ENCODE measurements around the gene ISM1.
"Not testable (repeated sequence)": the region's sequence is repeated elsewhere in the genome, so short reads cannot be mapped to it uniquely, and the experiment has no call there.

ISM1 gene

DNA sequence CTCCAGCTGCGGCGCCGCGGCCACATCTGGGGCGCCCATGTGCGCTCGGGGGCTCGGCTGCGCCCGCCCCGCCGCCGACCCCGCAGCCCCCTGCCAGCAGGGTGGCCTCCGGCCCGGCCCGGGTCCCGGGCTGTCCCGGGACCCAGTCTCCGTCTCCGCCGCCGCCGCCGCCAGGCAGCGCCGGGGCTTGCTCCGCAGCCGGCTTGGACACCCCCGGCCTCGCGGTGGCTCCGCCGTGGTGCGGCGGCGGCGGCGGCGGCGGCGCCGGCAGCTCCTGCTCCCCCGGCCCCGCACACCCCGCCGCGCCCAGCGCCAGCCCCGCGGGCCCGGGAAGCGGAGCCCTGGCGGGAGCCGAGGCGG, 219 bp downstream of the ISM1 start:
- peak in 1 of 2 donors; percentile 2 for DNase-seq (ENCODE audit: extremely low read depth in 1 of 2, low read depth in 1 of 2)

DNA sequence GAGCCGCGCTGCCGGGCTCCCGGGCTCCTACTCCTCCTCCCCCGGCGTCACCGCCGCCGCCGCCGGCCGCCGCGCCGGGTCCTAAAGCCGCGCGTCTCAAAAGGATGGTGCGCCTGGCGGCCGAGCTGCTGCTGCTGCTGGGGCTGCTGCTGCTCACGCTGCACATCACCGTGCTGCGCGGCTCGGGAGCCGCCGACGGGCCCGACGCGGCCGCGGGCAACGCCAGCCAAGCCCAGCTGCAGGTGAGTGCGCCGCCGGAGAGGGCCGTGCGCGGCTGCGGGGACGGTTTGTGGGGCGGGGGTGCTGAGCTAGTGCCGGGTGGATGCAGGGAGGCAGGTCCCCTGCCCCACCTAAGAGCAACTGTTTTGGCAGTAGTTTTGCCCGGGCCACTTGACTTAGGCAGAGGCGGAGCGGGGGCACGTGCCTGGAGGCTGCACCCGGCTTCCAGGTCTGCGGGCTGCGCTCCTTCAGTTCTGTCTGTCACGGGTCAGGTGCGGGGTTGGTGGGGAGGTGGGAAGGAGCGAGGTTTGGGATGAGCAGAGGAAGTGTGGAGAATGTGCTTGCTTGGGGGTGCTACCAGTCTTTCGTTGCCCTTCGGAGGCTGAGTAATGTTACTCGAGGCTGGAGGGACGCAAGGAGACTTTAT, 722 bp downstream of the ISM1 start:
- peak in 1 of 2 donors; percentile 33 for DNase-seq (ENCODE audit: extremely low read depth in 1 of 2, low read depth in 1 of 2)

DNA sequence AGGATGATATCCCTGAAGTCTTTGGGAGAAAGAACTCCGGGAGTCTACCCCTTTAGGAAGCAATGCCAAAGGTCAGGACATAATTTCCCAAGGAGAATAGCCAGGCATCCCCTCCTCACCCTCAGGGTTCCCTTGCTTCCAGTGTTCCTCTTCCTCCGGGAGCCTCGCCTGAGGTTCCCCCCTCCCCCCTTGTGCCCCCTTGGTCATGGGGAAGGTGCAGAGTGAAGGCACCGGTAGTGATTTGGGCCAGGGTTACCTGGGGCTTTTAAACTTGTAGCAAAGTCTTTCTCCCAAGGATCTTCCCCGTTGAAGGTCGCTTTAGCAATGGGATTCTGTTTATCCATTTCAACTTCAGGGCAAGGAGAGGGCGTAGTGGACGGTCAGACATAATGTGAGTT, 1.2 kb downstream of the ISM1 start:
- DNase-seq (ENCODE audit: extremely low read depth in 1 of 2, low read depth in 1 of 2) = no peak

DNA sequence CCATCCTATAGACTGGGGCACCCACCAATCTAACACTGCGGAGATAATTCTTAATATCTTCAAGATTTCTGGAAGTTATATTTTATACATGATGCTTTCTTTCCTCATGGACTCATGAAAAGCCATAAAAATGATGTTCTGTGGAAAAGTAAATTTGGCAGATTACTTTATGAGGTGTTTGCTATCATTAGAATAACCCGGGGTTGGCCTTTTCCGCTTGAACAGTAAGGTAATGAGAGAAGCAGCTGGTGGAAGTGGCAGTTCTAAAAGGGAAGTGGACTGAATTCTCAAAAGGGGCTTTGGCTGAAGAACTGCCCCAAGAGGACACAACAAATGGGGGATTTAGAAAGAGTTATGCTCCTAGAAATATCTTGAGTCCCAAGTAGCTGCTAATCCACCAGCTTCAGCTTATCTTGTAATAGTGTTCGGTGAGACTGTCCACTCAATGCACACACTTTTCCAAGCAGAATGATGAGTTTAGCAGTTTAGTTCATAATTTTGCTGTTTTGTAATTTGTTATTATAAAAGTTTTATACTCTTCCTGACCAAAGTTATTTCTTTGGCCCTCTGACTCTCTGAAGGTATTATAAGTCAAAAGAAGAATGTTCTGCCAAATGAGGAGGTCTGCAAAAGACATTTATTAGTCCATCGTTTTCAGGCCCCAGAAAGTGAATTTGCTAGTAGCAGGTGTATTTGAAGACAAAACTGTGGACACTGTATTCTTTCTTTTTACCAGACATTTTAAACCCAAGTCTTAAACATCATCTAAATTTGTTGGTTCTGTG, 2.9 kb downstream of the ISM1 start:
- DNase-seq (ENCODE audit: extremely low read depth in 1 of 2, low read depth in 1 of 2) = no peak

DNA sequence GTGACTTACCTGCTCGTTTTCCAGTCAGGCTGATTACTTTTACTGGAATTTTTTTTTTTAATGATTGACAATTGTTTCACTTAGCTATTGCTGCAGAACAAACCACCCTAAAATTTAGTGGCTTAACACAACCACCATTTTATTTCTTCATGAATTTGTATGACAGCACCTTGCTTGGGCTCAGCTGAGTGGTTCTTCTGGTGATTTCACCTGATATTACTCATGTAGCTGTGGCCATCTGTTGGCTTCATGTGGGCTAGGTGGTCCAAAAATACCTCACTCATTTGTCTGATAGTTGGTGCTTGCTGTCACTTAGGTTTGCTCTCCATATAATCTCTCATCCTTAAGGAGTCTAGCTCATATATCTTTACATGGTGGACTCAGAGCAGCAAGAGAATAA, 5.3 kb downstream of the ISM1 start:
- no peak for DNase-seq (ENCODE audit: extremely low read depth in 1 of 2, low read depth in 1 of 2)

DNA sequence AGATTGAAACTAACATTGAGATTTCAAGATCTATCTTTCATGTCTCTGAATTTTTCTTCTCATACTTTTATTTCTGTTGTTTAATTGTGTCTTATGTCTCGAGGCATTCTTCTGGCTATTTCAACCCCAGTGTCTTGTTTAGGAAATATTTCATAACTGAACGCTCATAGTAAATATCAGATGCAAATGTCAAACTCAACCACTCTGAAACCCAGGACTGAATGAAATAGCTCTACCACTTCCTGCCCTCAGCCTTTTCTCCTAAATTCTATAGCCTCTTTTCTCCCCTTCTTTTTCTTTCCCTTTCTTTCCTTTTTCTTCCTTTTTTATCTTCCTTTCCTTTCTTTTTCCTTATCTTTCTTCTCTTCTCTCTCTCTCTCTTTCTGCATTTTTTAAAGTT, 7.7 kb downstream of the ISM1 start:
- DNase-seq (ENCODE audit: extremely low read depth in 1 of 2, low read depth in 1 of 2) = no peak

DNA sequence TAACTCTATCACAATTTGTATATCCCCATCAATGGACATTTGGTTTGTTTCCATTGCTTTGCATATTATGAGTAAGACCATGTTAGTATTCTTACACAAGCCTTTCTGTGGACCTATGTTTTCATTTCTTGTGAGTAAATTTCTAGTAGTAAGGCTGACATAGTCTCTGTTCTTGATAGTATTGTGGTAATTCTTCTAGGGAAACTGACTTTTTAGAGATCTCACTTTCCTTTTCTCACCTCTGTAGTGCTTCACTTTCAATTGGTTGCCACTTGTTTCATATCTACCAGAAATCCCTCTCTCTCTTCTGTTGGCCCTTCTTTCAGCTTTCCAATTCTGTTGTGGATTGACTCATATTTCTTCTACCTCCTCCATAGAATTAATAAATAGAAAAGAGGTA, 8.5 kb downstream of the ISM1 start:
- no peak for DNase-seq (ENCODE audit: extremely low read depth in 1 of 2, low read depth in 1 of 2)

DNA sequence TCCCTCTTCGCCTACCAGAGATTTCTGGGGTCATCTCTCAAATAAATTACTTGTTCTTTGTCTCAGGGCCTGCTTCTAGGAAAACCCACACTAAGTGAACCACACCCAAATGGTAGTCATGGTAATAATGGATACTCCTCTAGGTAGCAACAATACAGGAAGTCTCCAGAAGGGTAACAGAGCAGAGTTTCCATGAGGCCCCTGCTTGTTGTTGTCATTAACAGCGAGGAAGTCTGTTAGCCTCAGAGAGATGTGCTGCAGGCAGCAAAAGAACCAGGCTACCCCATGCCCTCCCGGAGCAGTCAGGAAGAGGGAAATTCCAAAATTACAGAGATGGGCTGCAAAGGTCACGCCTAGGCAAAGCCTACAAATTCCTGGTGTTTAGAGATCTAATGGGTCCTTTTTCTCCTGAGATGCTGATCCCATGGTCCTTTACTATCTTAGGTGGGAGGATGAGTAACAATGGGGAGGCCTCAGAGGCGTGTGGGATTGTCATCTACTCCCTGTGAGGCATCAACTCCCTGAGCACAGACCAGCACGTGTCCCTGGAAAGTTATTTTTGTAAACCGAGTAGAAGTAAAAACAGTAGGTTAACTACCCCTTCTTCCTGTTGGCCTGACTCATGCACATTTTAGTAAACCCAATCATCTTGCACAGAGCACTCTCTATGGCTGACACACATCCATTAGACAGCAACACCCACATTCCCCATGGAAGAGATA, 10.1 kb downstream of the ISM1 start:
- peak in 1 of 2 donors; percentile 6 for DNase-seq (ENCODE audit: extremely low read depth in 1 of 2, low read depth in 1 of 2)

DNA sequence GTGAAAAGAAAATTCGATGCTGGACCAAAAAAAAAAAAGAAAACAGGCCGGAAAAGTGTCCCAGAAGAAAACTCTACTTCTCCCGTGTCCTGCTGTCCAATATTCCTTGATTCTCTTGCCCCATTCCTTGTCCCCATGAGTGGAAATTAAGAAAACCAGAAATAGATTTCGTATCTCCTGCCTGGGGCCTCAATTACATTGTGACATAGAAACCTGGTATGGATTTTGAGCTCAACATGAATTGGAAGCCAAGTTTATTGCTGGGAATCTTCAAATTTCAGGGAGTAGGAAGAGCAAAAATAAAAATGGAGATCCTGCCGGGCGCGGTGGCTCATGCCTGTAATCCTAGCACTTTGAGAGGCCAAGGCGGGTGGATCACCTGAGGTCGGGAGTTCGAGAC, 11.9 kb downstream of the ISM1 start:
- no peak for DNase-seq (ENCODE audit: extremely low read depth in 1 of 2, low read depth in 1 of 2)

DNA sequence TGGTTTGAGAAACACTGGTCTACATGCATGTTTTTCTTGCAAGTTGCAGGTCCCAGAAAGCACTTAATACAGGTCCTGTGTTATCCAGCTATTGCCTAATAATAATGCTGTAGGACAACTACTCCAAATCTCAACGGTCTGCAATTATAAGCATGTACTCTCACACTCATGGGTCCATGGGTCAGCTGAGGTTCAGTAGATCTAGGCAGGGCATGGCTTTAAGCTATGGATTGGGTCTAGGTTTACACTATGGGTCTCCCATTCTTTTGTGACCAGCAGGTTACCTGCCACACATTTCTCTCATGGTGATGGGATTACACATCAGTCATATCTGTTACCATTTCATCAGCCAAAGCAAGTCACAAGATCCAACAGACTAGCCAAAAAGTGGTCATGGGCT, 13.9 kb downstream of the ISM1 start:
- no peak for DNase-seq (ENCODE audit: extremely low read depth in 1 of 2, low read depth in 1 of 2)

DNA sequence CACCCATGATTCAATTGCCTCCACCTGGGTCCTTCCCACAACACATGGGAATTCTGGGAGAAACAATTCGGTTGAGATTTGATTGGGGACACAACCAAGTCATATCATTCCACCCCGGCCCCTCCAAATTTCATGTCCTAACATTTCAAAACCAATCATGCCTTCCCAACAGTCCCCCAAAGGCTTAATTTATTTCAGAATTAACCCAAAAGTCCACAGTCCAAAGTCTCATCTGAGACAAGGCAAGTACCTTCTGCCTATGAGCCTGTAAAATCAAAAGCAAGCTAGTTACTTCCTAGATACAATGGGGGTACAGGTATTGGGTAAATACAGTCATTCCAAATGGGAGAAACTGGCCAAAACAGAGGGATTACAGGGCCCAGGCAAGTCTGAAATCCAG, 15.3 kb downstream of the ISM1 start:
- not testable (repeated sequence) for DNase-seq (ENCODE audit: extremely low read depth in 1 of 2, low read depth in 1 of 2)

DNA sequence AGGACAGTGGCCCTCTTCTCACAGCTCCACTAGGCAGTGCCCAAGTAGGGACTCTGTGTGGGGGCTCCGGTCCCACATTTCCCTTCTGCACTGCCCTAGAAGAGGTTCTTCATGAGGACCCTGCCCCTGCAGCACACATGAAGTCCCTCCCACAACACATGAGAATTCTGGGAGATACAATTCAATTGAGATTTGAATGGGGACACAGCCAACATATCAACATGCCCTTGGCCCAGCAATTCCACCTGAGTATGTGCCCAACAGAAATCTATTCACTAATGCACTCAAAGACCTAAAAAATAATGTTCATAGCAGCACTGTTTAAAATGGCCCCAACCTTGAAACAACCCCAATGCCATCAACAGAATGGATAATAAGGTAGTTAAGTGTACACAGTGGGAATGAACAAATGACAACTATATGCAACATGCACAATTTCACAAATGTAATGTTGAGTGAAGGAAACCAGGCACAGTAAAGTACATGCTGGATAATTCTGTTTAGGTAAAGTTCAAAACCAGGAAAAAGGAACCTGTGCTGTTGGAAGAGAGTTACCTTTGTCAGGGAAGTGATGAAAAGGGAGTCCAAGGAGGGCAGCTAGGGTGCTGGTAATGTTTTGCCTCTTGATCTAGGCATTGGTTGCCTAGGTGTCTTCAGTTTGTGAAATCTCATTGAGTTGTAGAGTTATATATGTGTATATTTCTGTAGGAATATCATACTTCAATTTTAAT, 16.1 kb downstream of the ISM1 start:
- DNase-seq (ENCODE audit: extremely low read depth in 1 of 2, low read depth in 1 of 2) = no peak

DNA sequence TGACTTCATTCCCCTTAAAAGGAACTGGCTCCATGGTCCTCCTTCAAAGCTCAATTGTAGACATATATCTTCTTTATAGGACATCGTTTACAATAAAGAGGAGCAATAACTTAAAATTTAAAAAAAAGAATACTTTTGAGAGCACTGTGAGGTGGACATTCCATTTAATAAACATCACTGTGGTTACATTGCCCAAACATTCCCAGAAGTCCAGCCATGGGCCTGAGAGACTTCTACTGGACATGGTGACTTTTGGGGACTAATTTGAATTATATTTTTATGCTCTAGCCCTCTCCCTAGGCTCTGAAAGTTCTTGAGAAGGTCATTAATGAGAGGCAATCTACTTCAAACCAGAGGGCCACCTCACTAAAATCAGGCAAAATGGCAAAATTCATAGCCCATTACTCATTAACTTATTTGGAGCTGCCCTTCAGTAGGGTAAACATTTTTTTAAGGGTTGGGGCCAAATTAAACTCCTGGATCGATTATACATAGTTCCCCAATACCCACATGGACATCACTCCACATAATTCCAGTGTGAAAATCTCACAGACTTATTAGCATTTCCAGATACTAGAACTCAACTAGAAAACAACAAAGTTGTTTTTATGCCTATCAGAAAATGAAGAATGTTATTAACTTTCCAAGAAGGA, 17.1 kb downstream of the ISM1 start:
- DNase-seq (ENCODE audit: extremely low read depth in 1 of 2, low read depth in 1 of 2) = no peak

DNA sequence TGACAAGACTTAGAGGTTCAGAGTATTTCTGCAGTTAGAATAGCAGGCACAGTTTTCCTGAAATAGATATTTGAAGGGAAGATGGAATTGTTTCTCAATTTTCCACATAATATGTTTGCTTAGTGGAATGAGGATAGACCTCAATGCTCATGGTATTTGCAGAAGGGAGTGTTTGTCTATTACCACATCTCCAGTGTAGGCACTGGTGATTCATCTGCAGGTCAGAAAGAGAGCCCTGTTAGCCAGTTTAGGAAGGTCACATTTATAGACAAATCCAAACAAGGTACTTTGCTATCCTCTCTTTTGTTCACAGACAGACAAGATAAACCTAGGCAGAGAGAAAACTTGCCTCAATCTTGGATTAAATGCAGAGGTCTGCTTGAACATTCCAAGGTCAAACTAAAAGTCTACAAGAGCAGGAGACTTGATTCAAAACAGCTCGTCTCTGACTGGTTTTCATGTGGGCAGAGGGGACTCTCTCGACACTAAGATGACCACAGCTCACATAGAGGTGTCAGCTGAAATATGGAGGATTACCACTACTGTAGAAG, 22.8 kb downstream of the ISM1 start:
- DNase-seq (ENCODE audit: extremely low read depth in 1 of 2, low read depth in 1 of 2) = no peak

DNA sequence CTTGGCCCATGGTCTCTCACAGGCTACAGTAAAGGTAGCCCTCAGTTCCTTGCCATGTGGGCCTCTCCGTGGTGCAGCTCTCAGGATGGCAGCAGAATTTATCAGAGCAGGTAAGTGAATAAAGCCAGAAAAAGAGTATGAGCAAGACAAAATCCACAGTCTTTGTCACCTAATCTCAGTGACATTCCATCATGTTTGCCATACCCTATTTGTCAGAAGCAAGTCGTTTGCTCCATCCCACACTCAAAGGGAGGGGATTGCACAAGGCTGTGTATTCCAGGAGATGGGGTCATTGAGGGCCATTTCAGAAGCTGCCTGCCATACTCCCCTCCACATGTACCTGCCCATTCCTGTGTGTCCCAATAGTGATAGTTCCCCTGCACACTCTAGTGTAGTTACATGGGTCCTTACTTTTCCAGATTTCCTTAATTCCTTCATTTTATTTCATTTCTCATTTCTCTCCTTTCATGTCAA, 24.2 kb downstream of the ISM1 start:
- no peak for DNase-seq (ENCODE audit: extremely low read depth in 1 of 2, low read depth in 1 of 2)

DNA sequence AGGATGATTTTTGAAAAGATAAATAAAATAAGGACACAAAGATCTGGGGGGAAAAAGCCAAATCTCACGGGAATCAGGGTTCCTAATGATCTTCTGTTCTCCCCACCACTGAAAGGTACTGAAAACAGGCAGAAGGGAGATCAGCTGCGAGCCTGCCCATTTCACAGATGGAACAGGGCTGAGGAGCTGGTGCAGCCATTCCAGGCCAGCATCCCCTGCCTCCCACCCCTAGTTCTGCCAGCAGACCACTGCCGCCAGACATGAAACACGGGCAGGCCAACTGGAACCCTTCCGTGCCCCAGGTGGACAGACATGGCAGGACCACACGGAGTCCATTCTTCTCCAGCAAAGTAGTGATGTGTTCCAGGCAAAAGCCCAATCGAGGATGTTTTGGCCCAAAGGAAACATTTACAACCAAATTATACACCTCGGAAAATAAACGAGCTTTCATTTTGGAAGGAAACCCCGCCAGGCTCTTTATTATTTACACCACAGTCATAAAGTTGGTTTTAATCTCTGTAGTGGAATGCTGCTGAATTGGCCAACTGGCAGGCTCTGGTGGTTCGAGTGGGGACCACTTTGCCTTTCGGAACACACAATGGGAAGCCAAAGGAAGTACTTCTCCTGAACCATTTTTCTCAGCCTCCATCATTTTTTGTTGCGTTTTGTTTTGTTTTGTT, 28.2 kb downstream of the ISM1 start:
- no peak for DNase-seq (ENCODE audit: extremely low read depth in 1 of 2, low read depth in 1 of 2)

DNA sequence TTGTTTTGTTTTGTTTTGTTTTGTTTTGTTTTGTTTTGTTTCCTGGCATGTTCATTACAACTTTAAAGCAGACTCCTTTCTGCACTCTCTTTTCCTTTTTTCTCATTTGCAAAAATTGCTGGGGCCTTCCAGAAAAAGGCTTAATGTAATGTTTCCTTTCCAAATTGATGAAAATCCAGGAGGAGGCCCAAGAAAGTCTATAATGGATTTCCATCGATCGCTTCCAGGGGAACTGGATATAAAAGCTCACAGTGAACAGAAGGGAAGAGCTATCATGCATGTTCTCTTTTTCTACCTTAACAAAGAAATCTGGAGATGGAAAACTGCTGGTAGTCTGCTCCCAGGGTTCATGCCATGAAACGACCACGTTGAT, 28.7 kb downstream of the ISM1 start:
- DNase-seq (ENCODE audit: extremely low read depth in 1 of 2, low read depth in 1 of 2) = no peak

DNA sequence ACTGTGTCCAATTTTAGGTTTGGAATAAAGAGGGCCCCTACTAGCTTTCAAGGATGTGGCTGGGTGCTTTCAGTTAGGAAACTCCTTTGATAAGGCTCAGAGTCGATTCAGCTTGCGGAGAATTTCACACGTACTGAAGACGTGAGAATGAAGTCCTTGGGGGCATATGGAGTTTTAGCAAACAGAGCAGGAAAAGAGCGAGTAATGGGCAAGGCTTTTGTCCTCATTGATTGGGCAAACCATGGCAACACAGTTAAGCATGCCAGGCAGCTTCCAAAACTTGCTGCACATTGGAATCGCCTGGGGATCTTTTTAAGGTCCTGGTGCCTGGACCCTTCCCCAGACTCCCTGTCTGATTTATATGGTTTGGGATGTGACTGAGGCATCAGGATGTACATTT, 29.2 kb downstream of the ISM1 start:
- no peak for DNase-seq (ENCODE audit: extremely low read depth in 1 of 2, low read depth in 1 of 2)

DNA sequence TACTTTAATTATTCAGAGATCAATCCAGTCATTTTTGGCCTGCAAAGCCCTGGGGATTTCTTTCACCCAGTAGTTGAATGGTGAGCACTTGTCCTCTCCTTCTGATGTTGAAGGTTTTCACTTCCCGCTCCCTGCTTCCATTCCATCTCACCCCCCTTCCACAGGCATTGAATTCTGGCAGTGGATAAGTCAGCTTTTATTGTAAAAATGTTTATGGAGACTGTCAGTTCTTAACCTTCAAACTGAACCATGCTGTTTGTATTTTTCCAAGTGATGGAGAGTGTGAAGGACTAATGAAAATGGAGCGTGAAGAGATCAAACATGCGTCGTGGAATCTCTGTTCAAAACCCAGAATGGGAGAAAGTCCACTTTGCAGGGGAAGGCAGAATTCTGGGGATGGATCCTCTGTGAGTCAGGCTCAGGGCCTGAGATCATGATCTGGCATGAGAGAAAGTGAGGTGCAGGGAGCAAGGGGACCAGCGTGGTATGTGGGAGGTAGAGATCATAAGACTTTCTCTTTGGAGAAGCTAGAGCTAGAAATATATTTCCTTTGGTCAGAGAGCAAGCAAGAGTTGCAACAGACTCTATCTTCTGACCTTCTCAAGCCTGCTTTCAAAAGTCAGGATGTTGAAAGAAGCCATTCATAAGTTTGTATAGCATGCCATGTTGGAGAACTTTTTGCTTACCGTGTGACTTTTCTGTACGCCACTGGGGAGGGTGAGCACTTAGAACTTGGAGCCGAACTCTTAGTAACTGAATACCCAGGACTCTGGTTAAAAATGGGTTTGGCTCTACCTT, 30.2 kb downstream of the ISM1 start:
- DNase-seq (ENCODE audit: extremely low read depth in 1 of 2, low read depth in 1 of 2) = no peak
